GM19035 (cell line): Measurements from ENCODE around the gene AADACL4.

Source experiments
- ATAC-seq: cut with Tn5 transposase; IDR thresholded peaks from one replicate; pipeline ENCODE4 v1.9.1; 2021; ENCODE audit not compliant: unreplicated experiment

Gene AADACL4

GRCh38 chr1:12643785-12644184 lies at the start of gene AADACL4:
TSS of gene AADACL4 (plus strand) at chr1:12644085. CDS start at chr1:12644547, 462 bp downstream.
- ATAC-seq = no peak

- ATAC-seq = no peak
Measured at GRCh38 chr1:12594490-12594889, 49.4 kb upstream of the AADACL4 start.

GRCh38 chr1:12594966-12595756 lies 48.7 kb upstream of the AADACL4 start:
- ATAC-seq = no peak

GRCh38 chr1:12595757-12596006 lies 48.2 kb upstream of the AADACL4 start:
- no peak for ATAC-seq

GRCh38 chr1:12596007-12596821 lies 47.7 kb upstream of the AADACL4 start:
- ATAC-seq = no peak

GRCh38 chr1:12597792-12598191 lies 46.1 kb upstream of the AADACL4 start:
- no peak for ATAC-seq

- no peak for ATAC-seq
Measured at GRCh38 chr1:12598974-12599373, 44.9 kb upstream of the AADACL4 start.

GRCh38 chr1:12599657-12600056 lies 44.2 kb upstream of the AADACL4 start:
- no peak for ATAC-seq

GRCh38 chr1:12600335-12600734 lies 43.5 kb upstream of the AADACL4 start:
- ATAC-seq = no peak

- no peak for ATAC-seq
Measured at GRCh38 chr1:12600880-12601633, 42.8 kb upstream of the AADACL4 start.

GRCh38 chr1:12601700-12602658 lies 41.9 kb upstream of the AADACL4 start:
- no peak for ATAC-seq

- ATAC-seq = no peak
Measured at GRCh38 chr1:12602659-12603024, 41.2 kb upstream of the AADACL4 start.

- ATAC-seq = no peak
Measured at GRCh38 chr1:12603224-12603623, 40.7 kb upstream of the AADACL4 start.

GRCh38 chr1:12604114-12604874 lies 39.6 kb upstream of the AADACL4 start:
- peak; percentile 60 for ATAC-seq

GRCh38 chr1:12604986-12605385 lies 38.9 kb upstream of the AADACL4 start:
- no peak for ATAC-seq

GRCh38 chr1:12607263-12607662 lies 36.6 kb upstream of the AADACL4 start:
- no peak for ATAC-seq

- no peak for ATAC-seq
Measured at GRCh38 chr1:12608311-12608957, 35.5 kb upstream of the AADACL4 start.

GRCh38 chr1:12609469-12610003 lies 34.3 kb upstream of the AADACL4 start:
- ATAC-seq = no peak

GRCh38 chr1:12610305-12610935 lies 33.5 kb upstream of the AADACL4 start:
- ATAC-seq = no peak
